A549 treated with Hydrocortisone at 1 μM for 4 hours (cell line): ENCODE results near the gene SLC25A48. TPM values are rescaled to one million over a fixed set of nuclear protein-coding genes. Genes with fewer than 3 reads are reported as not detected.

ENCODE experiments used
- total RNA-seq: library from RNA; stranded (reverse); fragments of 200-300 nt; extraction: Qiagen RNA extraction; gene quantifications from 5 replicates; pipeline ENCODE4 v1.2.3, GENCODE V29; 2022

Gene SLC25A48, protein sequence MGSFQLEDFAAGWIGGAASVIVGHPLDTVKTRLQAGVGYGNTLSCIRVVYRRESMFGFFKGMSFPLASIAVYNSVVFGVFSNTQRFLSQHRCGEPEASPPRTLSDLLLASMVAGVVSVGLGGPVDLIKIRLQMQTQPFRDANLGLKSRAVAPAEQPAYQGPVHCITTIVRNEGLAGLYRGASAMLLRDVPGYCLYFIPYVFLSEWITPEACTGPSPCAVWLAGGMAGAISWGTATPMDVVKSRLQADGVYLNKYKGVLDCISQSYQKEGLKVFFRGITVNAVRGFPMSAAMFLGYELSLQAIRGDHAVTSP
- total RNA-seq, result 0.12 to 0.45 TPM (median 0.24 TPM) in 5 replicates

DNA sequence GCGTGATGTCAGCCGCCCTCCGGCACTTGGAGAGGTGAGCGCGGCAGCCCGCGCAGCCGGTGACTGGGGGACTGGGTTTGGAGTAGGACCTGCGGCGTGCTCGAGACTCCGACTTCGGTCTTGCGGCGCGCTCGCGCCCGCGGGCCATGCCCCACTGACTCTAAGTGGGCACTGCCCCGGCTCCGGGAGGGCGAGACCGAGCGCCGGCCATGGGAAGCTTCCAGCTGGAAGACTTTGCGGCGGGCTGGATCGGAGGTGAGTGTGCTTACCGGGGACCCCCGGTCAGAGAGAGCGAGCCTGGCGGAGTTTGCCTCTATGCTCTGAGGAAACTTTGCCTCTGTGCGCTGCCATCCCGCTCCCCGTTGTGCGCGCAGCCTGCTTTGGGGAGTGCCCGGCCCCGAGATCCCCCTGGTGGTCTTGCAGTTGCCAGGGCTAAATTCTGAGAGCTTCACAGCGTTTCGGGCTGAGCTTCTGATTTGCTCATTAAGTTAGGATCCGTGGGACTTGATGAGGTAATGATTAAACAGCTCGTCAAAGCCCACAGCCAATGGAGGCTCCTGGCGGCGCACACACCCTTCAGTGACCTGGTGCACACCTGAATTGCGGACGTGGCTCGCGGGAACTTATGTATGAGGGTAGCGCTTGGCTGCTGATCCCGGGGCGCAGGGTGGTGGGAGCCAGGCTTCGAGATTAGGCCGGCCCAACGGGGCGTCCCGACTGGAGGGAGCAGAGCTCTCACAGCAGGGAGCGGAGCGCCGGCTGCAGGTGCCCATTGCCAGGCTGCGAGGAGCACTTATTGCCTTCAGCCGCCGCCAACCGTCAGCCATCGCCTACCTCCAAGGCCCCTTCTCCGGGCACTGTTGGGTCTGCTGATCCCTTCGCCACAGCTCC, at the start of gene SLC25A48:
SLC25A48 (plus strand) TSS at position 25 of the 891 bp plus-strand sequence; CDS start at position 210, 185 bp downstream.

DNA sequence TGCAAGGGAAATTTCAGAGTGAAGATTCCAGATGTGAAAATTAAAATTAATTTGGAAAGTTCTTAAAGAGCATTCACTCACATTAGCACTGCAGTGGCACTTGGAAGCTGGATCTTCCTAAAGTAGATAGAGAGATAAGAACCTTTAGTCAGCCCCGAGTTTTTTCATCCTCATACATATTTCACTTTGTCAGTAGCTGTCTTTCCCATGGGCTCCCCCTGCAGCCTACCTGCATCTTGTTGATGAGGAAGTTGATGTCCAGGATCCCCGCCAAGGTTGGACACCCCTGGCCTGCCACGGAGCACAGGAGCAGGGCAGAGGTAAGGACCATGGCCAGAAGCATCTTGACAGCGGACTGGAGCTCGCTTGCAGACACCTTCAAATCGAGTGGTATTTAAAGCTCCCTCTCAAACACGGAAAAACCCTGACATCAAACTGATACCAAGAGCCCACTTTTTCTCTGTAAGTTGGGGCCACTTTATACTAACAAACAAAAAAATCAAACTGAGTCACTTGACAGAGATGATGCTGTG, 61.1 kb downstream of the SLC25A48 start, which contains the start of gene IL9:
IL9 (minus strand) TSS at position 368 of the 533 bp plus-strand sequence; CDS start at position 343, 25 bp downstream.

Other genes with a start within 250 kb of the SLC25A48 start
- not detected in 5 replicates for gene IL9, start 61.2 kb downstream of the SLC25A48 start, total RNA-seq
- gene LECT2, start 120.3 kb downstream of the SLC25A48 start, total RNA-seq, result not detected in 5 replicates
- 1,399 to 2,041 TPM (median 1,852 TPM) in 5 replicates for gene TGFBI, start 194.3 kb downstream of the SLC25A48 start, total RNA-seq